DOHH2 (cell line): ENCODE data around the gene OR52E5.

Experiments used
- EZH2phosphoT487 ChIP-seq: fragments of 200-600 bp; sonication (generic); IDR thresholded peaks from 2 replicates; pipeline ENCODE4 v1.6.1; 2017; ENCODE audit warnings: borderline replicate concordance, mild to moderate bottlenecking, antibody characterized with exemption, low read length, moderate library complexity, mixed read lengths
- TF ChIP-seq, protein P1 (sequence below): fragments of 200-600 bp; sonication (generic); IDR thresholded peaks from one replicate; pipeline ENCODE4 v1.5.1; 2014; ENCODE audit warnings: antibody characterized with exemption, mild to moderate bottlenecking, low read depth, low read length; ENCODE audit not compliant: poor library complexity, severe bottlenecking

DNA sequence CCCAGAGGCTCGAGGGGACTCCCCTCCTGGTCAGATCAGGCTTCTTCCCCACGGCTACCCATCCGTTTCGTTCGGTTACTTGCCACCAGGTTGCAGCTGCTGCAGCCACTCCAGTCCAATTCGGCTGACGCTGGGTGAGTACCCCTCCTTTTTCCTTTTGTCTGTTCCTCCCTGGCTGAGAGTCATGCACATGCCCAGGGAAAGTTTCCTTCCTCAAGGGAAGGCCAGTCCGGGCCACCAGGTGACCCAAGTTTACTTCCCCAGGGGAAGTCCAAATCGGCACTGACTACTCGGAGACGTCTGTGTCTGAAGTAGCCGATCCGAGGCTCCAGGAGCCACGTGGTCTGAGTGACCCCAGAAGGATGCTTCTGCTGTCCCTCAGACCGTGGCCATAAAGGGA, 35.8 kb downstream of the OR52E5 start:
- TF ChIP-seq, protein P1, sequence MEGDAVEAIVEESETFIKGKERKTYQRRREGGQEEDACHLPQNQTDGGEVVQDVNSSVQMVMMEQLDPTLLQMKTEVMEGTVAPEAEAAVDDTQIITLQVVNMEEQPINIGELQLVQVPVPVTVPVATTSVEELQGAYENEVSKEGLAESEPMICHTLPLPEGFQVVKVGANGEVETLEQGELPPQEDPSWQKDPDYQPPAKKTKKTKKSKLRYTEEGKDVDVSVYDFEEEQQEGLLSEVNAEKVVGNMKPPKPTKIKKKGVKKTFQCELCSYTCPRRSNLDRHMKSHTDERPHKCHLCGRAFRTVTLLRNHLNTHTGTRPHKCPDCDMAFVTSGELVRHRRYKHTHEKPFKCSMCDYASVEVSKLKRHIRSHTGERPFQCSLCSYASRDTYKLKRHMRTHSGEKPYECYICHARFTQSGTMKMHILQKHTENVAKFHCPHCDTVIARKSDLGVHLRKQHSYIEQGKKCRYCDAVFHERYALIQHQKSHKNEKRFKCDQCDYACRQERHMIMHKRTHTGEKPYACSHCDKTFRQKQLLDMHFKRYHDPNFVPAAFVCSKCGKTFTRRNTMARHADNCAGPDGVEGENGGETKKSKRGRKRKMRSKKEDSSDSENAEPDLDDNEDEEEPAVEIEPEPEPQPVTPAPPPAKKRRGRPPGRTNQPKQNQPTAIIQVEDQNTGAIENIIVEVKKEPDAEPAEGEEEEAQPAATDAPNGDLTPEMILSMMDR: no peak
- no peak for TF ChIP-seq EZH2phosphoT487
